ENCODE results near the gene NTN5. TPM values are rescaled to one million over a fixed set of nuclear protein-coding genes. Genes with fewer than 3 reads are reported as not detected.
"Not testable (repeated sequence)": the region's sequence is repeated elsewhere in the genome, so short reads cannot be mapped to it uniquely, and the experiment has no call there.

Gene NTN5
- polyA plus RNA-seq, 6 donors from 2014 or later, result not detected

- H3K36me3 Mint-ChIP-seq, result peaks cover 0 to 17% of the 10 kb centered on the region in 2 donors
- DNase-seq (no peak), ATAC-seq (ENCODE audit: low read depth in 2 of 2) (no peak)
- H3K27me3 Mint-ChIP-seq, result no peaks in the 10 kb centered on the region
- peaks cover 0 to 7% (median 0%) of the 10 kb centered on the region in 7 donors for H3K9me3 Mint-ChIP-seq
- H3K4me3 Mint-ChIP-seq, result peak overlapping the region; percentile 82 to 98 (median 86)
- H3K27ac Mint-ChIP-seq, result peak overlapping the region in 5 of 6 donors; percentile 62 to 96 (median 87)
- peaks cover 31 to 51% (median 45%) of the 10 kb centered on the region in 3 donors for H3K4me1 Mint-ChIP-seq
Measured at GRCh38 chr19:48634036-48634342, 38.8 kb downstream of the NTN5 start.

DNA sequence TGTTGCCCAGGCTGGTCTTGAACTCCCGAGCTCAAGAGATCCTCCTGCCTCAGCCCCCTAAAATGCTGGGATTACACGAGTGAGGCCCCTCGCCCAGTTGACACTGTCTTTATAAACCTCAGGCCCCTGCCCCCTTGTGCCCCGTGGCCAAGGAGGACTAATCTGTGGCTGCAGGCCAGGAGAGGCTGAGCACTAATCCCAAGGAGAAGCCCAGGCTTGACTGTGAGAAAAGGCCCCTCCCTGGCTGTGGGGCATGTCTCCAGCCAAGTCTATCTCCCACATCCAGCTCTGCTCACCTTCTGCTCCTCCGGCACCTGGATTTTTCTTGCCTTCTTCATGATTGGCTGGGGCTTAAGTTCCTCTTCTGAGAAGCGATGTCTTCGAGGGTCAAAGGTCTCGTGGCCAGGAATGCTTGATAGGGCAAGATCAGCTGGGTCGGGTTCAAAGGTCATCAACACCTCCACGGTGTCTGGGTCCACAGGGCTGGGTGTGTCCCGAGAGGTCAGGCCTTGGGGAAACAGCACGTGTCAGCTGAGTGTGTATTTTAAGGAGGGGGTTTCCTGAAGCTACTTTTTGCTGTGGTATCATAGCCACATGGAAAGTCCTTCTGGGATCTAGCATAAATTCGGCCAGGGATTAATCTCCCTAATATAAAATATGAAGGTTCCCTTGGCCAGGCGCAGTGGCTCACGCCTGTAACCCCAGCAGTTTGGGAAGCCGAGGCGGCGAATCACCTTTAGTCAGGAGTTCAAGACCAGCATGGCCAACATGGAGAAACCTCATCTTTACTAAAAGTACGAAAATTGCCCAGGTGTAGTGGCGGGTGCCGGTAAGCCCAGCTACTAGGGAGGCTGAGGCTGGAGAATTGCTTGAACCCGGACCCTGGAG is 39.4 kb downstream of the NTN5 start:
- DNase-seq, result no peak
- Mint-ChIP-seq H3K27me3 (no peaks in the 10 kb centered on the region), H3K27ac (peak overlapping the region; percentile 18 to 96 (median 84)), H3K9me3 (peaks cover 0 to 2% (median 0%) of the 10 kb centered on the region in 7 donors), H3K4me1 (peaks cover 25 to 45% (median 39%) of the 10 kb centered on the region in 3 donors), H3K36me3 (peaks cover 0 to 11% of the 10 kb centered on the region in 2 donors), H3K4me3 (peak overlapping the region in 6 of 8 donors; percentile 22 to 98 (median 86))
- no peak for ATAC-seq (ENCODE audit: low read depth in 2 of 2)

GRCh38 chr19:48632692-48633147 is 40.1 kb downstream of the NTN5 start:
- peak overlapping the region in 1 of 6 donors; percentile 67 for H3K27ac Mint-ChIP-seq

GRCh38 chr19:48632286-48632685 is 40.5 kb downstream of the NTN5 start:
- not testable (repeated sequence) for ATAC-seq (ENCODE audit: low read depth in 2 of 2); H3K9me3 Mint-ChIP-seq; H3K36me3 Mint-ChIP-seq; H3K27me3 Mint-ChIP-seq; DNase-seq
- Mint-ChIP-seq H3K4me1 (peaks cover 20 to 40% (median 37%) of the 10 kb centered on the region in 3 donors), H3K27ac (peak overlapping the region in 1 of 6 donors; percentile 85), H3K4me3 (peak overlapping the region in 3 of 8 donors; percentile 34 to 54 (median 39))

More at GRCh38 chr19:48632692-48633147, 40.1 kb downstream of the NTN5 start:
- DNase-seq (no peak), ATAC-seq (ENCODE audit: low read depth in 2 of 2) (no peak)
- no peaks in the 10 kb centered on the region for H3K9me3 Mint-ChIP-seq
- peak overlapping the region in 3 of 8 donors; percentile 34 to 54 (median 39) for H3K4me3 Mint-ChIP-seq
- H3K27me3 Mint-ChIP-seq, result no peaks in the 10 kb centered on the region
- H3K4me1 Mint-ChIP-seq, result peaks cover 20 to 40% (median 37%) of the 10 kb centered on the region in 3 donors
- H3K36me3 Mint-ChIP-seq, result peaks cover 0 to 7% of the 10 kb centered on the region in 2 donors

DNA sequence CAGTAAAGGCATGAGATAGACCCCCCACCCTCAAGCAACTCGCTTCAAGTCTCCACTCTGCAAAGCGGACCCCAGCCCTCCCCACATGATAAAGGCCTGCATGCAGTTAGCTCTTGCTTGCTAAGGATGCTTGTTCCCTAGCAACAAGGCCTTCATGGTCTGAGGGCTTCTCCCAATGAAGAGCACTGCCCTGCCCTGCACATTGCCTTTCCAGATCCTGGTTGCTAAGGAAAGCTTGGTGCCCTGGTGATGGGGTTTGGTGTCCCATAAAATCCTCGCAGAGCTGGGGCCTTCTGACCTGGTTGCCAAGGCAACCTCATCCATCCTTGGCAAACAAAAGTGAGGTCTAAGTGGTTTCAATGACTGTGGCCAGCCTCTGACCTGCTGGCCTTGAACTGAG is 41.6 kb downstream of the NTN5 start:
- H3K4me1 Mint-ChIP-seq, result peaks cover 19 to 41% (median 39%) of the 10 kb centered on the region in 3 donors
- no peak for DNase-seq
- H3K4me3 Mint-ChIP-seq, result no peak overlapping the region

DNA sequence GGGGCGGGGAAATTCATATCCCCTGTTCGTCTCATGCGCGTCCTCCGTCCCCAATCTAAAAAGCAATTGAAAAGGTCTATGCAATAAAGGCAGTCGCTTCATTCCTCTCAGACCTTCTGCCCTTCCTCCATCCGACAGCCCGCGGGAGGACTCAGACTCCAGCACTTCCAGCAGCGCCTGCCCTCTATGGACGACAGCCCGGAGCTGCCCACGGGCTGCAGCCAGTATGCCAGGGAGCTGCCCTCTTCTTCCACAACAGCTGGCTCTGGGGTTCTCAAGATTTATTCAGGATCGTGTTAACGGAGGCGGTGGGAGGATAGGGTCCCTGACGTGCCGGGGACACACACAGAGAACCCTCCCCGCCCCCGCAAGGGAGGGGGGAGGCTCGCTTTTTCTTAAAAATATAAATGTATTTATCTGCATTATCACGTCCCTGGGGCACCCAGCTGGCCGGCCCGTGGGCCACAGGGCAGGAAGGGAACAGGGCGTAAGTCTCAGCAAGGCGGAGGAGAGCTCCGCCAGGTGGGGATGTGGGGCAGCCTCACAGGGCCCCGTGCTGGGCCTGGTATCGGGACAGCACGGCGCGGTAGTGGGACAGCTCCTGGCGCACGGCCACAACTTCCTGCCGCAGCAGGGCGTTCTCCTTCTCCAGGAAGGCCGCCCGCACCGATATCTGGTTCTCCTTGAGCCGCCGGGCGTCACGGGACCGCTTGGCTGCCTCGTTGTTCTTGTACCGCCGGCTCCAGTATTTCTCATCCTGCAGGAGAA is 42.3 kb downstream of the NTN5 start:
- no peaks in the 10 kb centered on the region for H3K36me3 Mint-ChIP-seq
- no peak overlapping the region for H3K4me3 Mint-ChIP-seq
- no peaks in the 10 kb centered on the region for H3K27me3 Mint-ChIP-seq
- H3K9me3 Mint-ChIP-seq, result no peaks in the 10 kb centered on the region
- DNase-seq, result no peak
- H3K4me1 Mint-ChIP-seq, result peaks cover 15 to 39% (median 38%) of the 10 kb centered on the region in 3 donors
- peak overlapping the region in 4 of 6 donors; percentile 39 to 79 (median 73) for H3K27ac Mint-ChIP-seq
- ATAC-seq (ENCODE audit: low read depth in 2 of 2), result no peak

More for the DNA sequence above, 41.6 kb downstream of the NTN5 start:
- Mint-ChIP-seq H3K27me3 (no peaks in the 10 kb centered on the region), H3K9me3 (no peaks in the 10 kb centered on the region), H3K27ac (peak overlapping the region in 1 of 6 donors; percentile 76), H3K36me3 (peaks cover 0 to 6% of the 10 kb centered on the region in 2 donors)
- no peak for ATAC-seq (ENCODE audit: low read depth in 2 of 2)

DNA sequence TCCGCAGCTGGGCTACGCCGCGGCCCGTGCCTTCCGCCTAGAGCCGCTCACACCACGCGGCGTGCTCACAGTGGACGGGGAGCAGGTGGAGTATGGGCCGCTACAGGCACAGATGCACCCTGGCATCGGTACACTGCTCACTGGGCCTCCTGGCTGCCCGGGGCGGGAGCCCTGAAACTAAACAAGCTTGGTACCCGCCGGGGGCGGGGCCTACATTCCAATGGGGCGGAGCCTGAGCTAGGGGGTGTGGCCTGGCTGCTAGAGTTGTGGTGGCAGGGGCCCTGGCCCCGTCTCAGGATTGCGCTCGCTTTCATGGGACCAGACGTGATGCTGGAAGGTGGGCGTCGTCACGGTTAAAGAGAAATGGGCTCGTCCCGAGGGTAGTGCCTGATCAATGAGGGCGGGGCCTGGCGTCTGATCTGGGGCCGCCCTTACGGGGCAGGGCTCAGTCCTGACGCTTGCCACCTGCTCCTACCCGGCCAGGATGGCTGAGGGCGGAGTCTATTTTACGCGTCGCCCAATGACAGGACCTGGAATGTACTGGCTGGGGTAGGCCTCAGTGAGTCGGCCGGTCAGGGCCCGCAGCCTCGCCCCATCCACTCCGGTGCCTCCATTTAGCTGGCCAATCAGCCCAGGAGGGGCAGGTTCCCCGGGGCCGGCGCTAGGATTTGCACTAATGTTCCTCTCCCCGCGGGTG is 43.1 kb downstream of the NTN5 start:
- Mint-ChIP-seq H3K4me3 (no peak overlapping the region), H3K27ac (peak overlapping the region in 3 of 6 donors; percentile 22 to 64 (median 39)), H3K4me1 (peaks cover 14 to 41% (median 33%) of the 10 kb centered on the region in 3 donors), H3K9me3 (no peaks in the 10 kb centered on the region), H3K27me3 (no peaks in the 10 kb centered on the region), H3K36me3 (no peaks in the 10 kb centered on the region)
- ATAC-seq (ENCODE audit: low read depth in 2 of 2) (no peak), DNase-seq (no peak)

- no peak for DNase-seq
- Mint-ChIP-seq H3K27ac (no peak overlapping the region), H3K9me3 (no peaks in the 10 kb centered on the region), H3K4me3 (no peak overlapping the region), H3K27me3 (no peaks in the 10 kb centered on the region), H3K4me1 (peaks cover 17 to 41% (median 33%) of the 10 kb centered on the region in 3 donors), H3K36me3 (no peaks in the 10 kb centered on the region)
- ATAC-seq (ENCODE audit: low read depth in 2 of 2), result no peak
Measured at GRCh38 chr19:48629297-48629598, 43.6 kb downstream of the NTN5 start.

DNA sequence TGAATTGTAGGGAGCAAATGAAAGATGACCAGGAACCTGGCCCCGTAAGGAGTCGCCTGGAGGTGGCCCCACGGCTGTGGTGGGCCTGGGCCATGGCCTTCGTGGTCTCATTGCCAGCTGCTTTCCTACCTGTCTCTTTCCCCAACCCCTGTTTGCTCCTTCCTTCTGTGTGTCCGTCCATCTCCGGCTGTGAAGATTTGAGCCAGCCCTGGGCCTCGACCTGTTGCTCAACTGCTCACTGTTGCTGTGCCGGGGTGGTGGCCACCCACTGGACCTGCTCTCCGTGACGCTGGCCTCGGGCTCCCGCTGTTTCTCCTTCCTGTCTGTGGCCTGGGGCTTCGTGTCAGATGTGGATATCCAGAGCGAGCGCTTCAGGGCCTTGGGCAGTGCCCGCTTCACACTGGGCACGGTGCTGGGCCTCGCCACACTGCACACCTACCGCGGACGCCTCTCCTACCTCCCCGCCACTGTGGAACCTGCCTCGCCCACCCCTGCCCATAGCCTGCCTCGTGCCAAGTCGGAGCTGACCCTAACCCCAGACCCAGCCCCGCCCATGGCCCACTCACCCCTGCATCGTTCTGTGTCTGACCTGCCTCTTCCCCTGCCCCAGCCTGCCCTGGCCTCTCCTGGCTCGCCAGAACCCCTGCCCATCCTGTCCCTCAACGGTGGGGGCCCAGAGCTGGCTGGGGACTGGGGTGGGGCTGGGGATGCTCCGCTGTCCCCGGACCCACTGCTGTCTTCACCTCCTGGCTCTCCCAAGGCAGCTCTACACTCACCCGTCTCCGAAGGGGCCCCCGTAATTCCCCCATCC is 44.1 kb downstream of the NTN5 start:
- Mint-ChIP-seq H3K27ac (no peak overlapping the region), H3K36me3 (peaks cover 3 to 5% of the 10 kb centered on the region in 2 donors), H3K27me3 (no peaks in the 10 kb centered on the region), H3K4me3 (no peak overlapping the region), H3K9me3 (no peaks in the 10 kb centered on the region), H3K4me1 (peaks cover 20 to 43% (median 33%) of the 10 kb centered on the region in 3 donors)
- no peak for ATAC-seq (ENCODE audit: low read depth in 2 of 2)
- DNase-seq, result no peak

DNA sequence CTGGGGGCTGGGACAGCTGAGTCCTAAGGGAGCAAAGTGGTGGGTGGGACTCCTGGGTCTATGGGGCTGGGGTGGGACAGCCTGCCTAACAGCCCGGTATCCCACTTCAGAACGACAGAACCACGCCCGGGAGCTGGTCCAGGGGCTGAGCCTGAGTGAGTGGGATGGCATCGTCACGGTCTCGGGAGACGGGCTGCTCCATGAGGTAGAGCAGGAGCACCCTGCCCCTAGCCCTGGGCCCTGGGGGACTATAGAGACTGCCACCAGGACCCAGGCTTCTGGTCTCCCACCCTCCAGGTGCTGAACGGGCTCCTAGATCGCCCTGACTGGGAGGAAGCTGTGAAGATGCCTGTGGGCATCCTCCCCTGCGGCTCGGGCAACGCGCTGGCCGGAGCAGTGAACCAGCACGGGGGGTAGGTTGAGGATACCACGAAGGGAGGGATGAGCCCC is 44.9 kb downstream of the NTN5 start:
- Mint-ChIP-seq H3K27me3 (no peaks in the 10 kb centered on the region), H3K4me3 (no peak overlapping the region), H3K4me1 (peaks cover 23 to 43% (median 31%) of the 10 kb centered on the region in 3 donors)

DNA sequence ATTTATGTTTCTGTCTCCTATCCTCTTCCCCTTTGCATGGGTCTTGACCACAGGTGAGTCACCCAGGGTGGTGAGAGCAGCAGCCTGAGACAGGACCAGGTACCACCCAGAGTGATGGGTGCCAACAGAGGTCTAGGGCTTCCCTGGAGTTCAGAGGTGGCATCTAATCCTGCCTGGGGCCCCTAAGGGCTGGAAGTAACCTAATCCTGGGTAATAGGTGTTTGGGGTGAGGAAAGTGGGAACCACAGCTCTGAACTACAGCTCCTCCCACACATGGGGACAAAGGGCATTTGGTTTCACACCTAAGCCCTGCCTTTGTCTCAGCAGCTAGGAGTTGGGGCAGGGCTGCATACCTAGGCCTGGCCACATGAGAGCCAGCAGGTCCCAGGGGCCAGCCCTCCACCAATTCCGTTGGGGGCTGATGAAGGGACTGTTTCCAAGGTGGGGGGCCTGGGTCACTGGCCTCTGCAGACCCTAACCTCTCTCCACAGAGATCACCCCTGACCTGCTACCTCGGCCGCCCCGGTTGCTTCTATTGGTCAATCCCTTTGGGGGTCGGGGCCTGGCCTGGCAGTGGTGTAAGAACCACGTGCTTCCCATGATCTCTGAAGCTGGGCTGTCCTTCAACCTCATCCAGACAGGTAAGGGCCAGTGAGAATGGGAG is 45.5 kb downstream of the NTN5 start:
- H3K9me3 Mint-ChIP-seq, result no peaks in the 10 kb centered on the region
- ATAC-seq (ENCODE audit: low read depth in 2 of 2) (no peak), DNase-seq (no peak)
- no peaks in the 10 kb centered on the region for H3K27me3 Mint-ChIP-seq
- H3K4me3 Mint-ChIP-seq, result peak overlapping the region in 1 of 8 donors; percentile 55
- peaks cover 5 to 7% of the 10 kb centered on the region in 2 donors for H3K36me3 Mint-ChIP-seq
- H3K27ac Mint-ChIP-seq, result peak overlapping the region in 1 of 6 donors; percentile 66
- H3K4me1 Mint-ChIP-seq, result peaks cover 26 to 47% (median 30%) of the 10 kb centered on the region in 3 donors

More for the DNA sequence above, 44.9 kb downstream of the NTN5 start:
- Mint-ChIP-seq H3K36me3 (peaks cover 5 to 7% of the 10 kb centered on the region in 2 donors), H3K9me3 (no peaks in the 10 kb centered on the region), H3K27ac (peak overlapping the region in 1 of 6 donors; percentile 66)
- ATAC-seq (ENCODE audit: low read depth in 2 of 2) (no peak), DNase-seq (no peak)

DNA sequence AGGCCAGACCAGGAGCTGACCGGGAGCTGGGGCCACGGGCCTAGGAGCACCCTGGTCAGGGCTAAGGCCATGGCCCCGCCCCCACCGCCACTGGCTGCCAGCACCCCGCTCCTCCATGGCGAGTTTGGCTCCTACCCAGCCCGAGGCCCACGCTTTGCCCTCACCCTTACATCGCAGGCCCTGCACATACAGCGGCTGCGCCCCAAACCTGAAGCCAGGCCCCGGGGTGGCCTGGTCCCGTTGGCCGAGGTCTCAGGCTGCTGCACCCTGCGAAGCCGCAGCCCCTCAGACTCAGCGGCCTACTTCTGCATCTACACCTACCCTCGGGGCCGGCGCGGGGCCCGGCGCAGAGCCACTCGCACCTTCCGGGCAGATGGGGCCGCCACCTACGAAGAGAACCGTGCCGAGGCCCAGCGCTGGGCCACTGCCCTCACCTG is 46.9 kb downstream of the NTN5 start:
- no peaks in the 10 kb centered on the region for H3K9me3 Mint-ChIP-seq
- peak overlapping the region in 1 of 8 donors; percentile 28 for H3K4me3 Mint-ChIP-seq
- H3K27me3 Mint-ChIP-seq, result no peaks in the 10 kb centered on the region
- no peak overlapping the region for H3K27ac Mint-ChIP-seq
- peaks cover 5 to 7% of the 10 kb centered on the region in 2 donors for H3K36me3 Mint-ChIP-seq
- peaks cover 26 to 43% (median 26%) of the 10 kb centered on the region in 3 donors for H3K4me1 Mint-ChIP-seq
- DNase-seq, result no peak
- ATAC-seq (ENCODE audit: low read depth in 2 of 2), result no peak

Data from naive B cell (primary cell).